Measurements from ENCODE around the gene AGPAT4. TPM values are rescaled to one million over a fixed set of nuclear protein-coding genes. Genes with fewer than 3 reads are reported as not detected.

Gene AGPAT4
- total and polyA plus RNA-seq, 2 experiments from 2014 or later = 3.0 to 3.9 TPM

DNA sequence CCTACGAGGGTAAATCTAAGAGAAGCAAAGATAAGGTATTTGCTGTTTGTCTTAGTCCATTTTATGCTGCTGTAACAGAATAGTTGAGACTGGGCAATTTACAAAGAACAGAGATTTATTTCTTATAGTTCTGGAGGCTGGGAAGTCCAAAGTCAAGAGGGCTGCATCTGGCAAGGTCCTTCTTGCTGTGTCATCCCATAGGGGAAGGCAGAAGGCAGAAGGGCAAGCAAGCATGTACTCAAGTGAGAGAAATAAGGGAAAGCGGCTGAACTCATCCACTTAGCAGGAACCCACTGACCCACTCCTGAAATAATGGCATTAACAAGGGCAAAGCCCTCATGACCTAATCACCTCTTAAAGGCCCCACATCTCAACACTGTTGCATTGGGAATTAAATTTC lies 102.7 kb downstream of the AGPAT4 start:
- H4K20me1 ChIP-seq (ENCODE audit: insufficient read depth) = no peaks in the 10 kb centered on the region

DNA sequence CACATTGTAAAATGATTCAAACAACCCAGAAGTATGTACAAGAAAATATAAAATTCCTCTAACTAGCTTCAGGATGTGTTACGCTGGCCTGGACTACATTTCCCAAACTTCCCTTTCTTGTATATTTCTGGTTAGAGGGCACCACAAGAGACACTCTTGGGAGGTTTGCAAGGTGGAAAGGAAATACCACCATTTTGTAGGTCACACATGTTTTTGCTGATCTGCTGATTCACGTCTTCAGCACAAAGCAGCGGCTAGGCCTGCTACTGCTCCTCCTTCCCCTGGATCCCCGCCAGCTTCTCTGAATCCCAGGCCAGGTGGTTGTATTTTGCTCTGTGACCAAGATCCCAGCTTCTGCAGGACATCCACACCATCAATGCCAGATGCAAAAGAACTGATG lies 104.2 kb downstream of the AGPAT4 start:
- Histone ChIP-seq H3K9ac (no peak overlapping the region), H3K9me2 (ENCODE audit: insufficient read depth) (no peaks in the 10 kb centered on the region), H3K36me3 (ENCODE audit: low read depth) (0 out of 2 replicates have a peak, but pooled peaks cover 3% of the 10 kb centered on the region), H3K27me3 (replicated peaks; ENCODE audit: insufficient read depth) (no peaks in the 10 kb centered on the region), H3F3A (ENCODE audit: insufficient read depth) (peaks cover 18% of the 10 kb centered on the region), H2AFZ (no peak overlapping the region), H3K4me3 (no peak overlapping the region), H3K4me2 (ENCODE audit: unreplicated experiment) (no peak overlapping the region), H4K20me1 (ENCODE audit: insufficient read depth) (no peaks in the 10 kb centered on the region), H3K79me2 (ENCODE audit: insufficient read depth) (peaks cover 14% of the 10 kb centered on the region; the same call in 1 of the 2 replicates), H3K4me1 (ENCODE audit: insufficient read depth) (peaks cover 20% of the 10 kb centered on the region), H3K9me3 (ENCODE audit: low read depth) (no peaks in the 10 kb centered on the region), H3K27ac (no peak overlapping the region)
- no peak for TF ChIP-seq EZH2 (IDR thresholded peaks at IDR 0.05; ENCODE audit: insufficient read depth, poor library complexity, severe bottlenecking)
- TF ChIP-seq EZH2phosphoT487 (IDR thresholded peaks at IDR 0.05; ENCODE audit: insufficient read depth, low read depth) = no peak
- DNase-seq = peak; percentile 64
- in situ Hi-C loops (cut with MboI) = loop anchor here (10.0 kb wide), 1 partner anchor 195 kb away; no protein-coding TSS in a partner anchor
- WGBS, 2 experiments (ENCODE audit: low coverage in 1 of 2, low lambda C conversion rate in 2 of 2, missing lambda C conversion rate in 2 of 2) = 71 to 86% methylated on average over 4 of the region's 4 CpGs

More for the DNA sequence above, 102.7 kb downstream of the AGPAT4 start:
- no peaks in the 10 kb centered on the region for H3K9me2 ChIP-seq (ENCODE audit: insufficient read depth)
- no peaks in the 10 kb centered on the region for H3K27me3 ChIP-seq (replicated peaks; ENCODE audit: insufficient read depth)
- H3K4me1 ChIP-seq (ENCODE audit: insufficient read depth) = peaks cover 20% of the 10 kb centered on the region
- in situ Hi-C loops (cut with MboI) = no loop called here
- no peak for DNase-seq
- H3K4me2 ChIP-seq (ENCODE audit: unreplicated experiment) = no peak overlapping the region
- no peaks in the 10 kb centered on the region for H3K9me3 ChIP-seq (ENCODE audit: low read depth)
- no peak overlapping the region for H3K4me3 ChIP-seq
- peaks cover 18% of the 10 kb centered on the region for H3F3A ChIP-seq (ENCODE audit: insufficient read depth)
- peaks cover 14% of the 10 kb centered on the region; the same call in 1 of the 2 replicates for H3K79me2 ChIP-seq (ENCODE audit: insufficient read depth)
- no peak overlapping the region for H2AFZ ChIP-seq
- no peaks in the 10 kb centered on the region for H3K36me3 ChIP-seq (ENCODE audit: low read depth)
- 95 to 100% methylated on average over 2 of the region's 2 CpGs for WGBS, 2 experiments (ENCODE audit: low coverage in 1 of 2, low lambda C conversion rate in 2 of 2, missing lambda C conversion rate in 2 of 2)
- H3K27ac ChIP-seq = no peak overlapping the region
- H3K9ac ChIP-seq = no peak overlapping the region
- no peak for TF ChIP-seq EZH2phosphoT487 (IDR thresholded peaks at IDR 0.05; ENCODE audit: insufficient read depth, low read depth)
- no peak for TF ChIP-seq EZH2 (IDR thresholded peaks at IDR 0.05; ENCODE audit: insufficient read depth, poor library complexity, severe bottlenecking)

DNA sequence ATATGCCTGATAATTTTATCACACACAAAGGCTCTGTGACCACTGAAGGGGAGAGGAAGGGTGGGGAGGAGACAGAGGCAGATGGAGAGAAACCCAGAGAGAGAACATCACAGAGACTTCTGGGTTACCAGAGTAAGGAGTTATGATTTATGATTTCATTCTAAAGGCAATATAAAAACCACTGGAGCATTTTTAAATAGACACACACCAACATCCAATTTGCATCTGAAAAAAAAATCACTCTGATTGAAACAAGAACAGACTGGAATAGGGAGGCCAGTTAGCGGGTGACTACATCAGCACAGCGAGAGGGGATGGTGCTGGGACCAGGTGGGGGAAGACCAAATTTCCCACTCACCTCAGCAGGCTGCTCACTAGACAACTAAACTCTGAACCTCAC lies 104.8 kb downstream of the AGPAT4 start:
- in situ Hi-C loops (cut with MboI) = loop anchor here (10.0 kb wide), 1 partner anchor 196 kb away; no protein-coding TSS in a partner anchor
- peaks cover 14% of the 10 kb centered on the region; the same call in 1 of the 2 replicates for H3K79me2 ChIP-seq (ENCODE audit: insufficient read depth)
- H3F3A ChIP-seq (ENCODE audit: insufficient read depth) = peaks cover 18% of the 10 kb centered on the region
- H3K4me3 ChIP-seq = no peak overlapping the region
- H3K27me3 ChIP-seq (replicated peaks; ENCODE audit: insufficient read depth) = no peaks in the 10 kb centered on the region
- 84 to 90% methylated on average over 2 of the region's 2 CpGs for WGBS, 2 experiments (ENCODE audit: low coverage in 1 of 2, low lambda C conversion rate in 2 of 2, missing lambda C conversion rate in 2 of 2)
- H3K4me1 ChIP-seq (ENCODE audit: insufficient read depth) = peaks cover 20% of the 10 kb centered on the region
- peak overlapping the region; percentile 61 for H3K27ac ChIP-seq
- no peaks in the 10 kb centered on the region for H4K20me1 ChIP-seq (ENCODE audit: insufficient read depth)
- H3K4me2 ChIP-seq (ENCODE audit: unreplicated experiment) = peak overlapping the region; percentile 25
- H3K9me3 ChIP-seq (ENCODE audit: low read depth) = no peaks in the 10 kb centered on the region
- DNase-seq = no peak
- TF ChIP-seq EZH2 (IDR thresholded peaks at IDR 0.05; ENCODE audit: insufficient read depth, poor library complexity, severe bottlenecking) (no peak), EZH2phosphoT487 (IDR thresholded peaks at IDR 0.05; ENCODE audit: insufficient read depth, low read depth) (no peak)
- no peaks in the 10 kb centered on the region for H3K9me2 ChIP-seq (ENCODE audit: insufficient read depth)
- H3K9ac ChIP-seq = peak overlapping the region; percentile 33
- 0 out of 2 replicates have a peak, but pooled peaks cover 3% of the 10 kb centered on the region for H3K36me3 ChIP-seq (ENCODE audit: low read depth)
- no peak overlapping the region for H2AFZ ChIP-seq

DNA sequence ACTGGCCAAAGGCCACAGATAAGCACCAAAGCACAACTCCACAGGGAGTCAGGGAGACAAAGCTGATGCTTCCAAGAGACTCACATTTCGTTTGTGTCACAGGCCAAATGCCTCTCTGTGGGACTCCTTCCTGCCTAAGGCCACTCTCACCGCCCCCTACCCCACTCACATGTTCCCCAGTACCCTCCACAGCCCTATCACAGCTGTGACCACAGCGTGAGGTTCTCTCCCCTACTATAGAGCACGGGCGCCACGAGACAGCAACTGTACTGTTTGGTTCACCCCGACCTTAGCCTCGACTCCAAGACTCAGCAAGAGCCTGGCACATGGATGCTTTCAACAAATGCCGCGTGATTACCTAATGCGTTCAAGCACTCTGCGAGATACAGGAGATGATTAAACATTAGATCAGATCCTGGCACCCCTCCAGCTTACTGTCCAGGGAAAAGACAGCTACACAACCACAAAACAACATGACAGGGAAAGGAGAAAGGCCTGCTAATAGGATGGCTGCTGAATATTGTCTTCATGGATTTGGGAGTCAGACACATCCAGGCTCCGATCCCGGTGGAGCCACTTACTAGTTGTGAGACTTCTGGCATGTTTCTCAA lies 105.5 kb downstream of the AGPAT4 start:
- Histone ChIP-seq H4K20me1 (ENCODE audit: insufficient read depth) (no peaks in the 10 kb centered on the region), H3K9ac (peak overlapping the region; percentile 37), H3K27ac (peak overlapping the region; percentile 61), H3K9me2 (ENCODE audit: insufficient read depth) (no peaks in the 10 kb centered on the region), H2AFZ (no peak overlapping the region), H3K4me3 (no peak overlapping the region), H3K9me3 (ENCODE audit: low read depth) (no peaks in the 10 kb centered on the region), H3K4me2 (ENCODE audit: unreplicated experiment) (peak overlapping the region; percentile 25), H3K36me3 (ENCODE audit: low read depth) (0 out of 2 replicates have a peak, but pooled peaks cover 3% of the 10 kb centered on the region), H3K79me2 (ENCODE audit: insufficient read depth) (peaks cover 14% of the 10 kb centered on the region; the same call in 1 of the 2 replicates), H3F3A (ENCODE audit: insufficient read depth) (peaks cover 18% of the 10 kb centered on the region), H3K4me1 (ENCODE audit: insufficient read depth) (peaks cover 20% of the 10 kb centered on the region), H3K27me3 (replicated peaks; ENCODE audit: insufficient read depth) (no peaks in the 10 kb centered on the region)
- peak; percentile 99 for DNase-seq
- TF ChIP-seq EZH2phosphoT487 (IDR thresholded peaks at IDR 0.05; ENCODE audit: insufficient read depth, low read depth) (no peak), EZH2 (IDR thresholded peaks at IDR 0.05; ENCODE audit: insufficient read depth, poor library complexity, severe bottlenecking) (no peak)
- in situ Hi-C loops (cut with MboI) = loop anchor here (10.0 kb wide), 1 partner anchor 196 kb away; no protein-coding TSS in a partner anchor
- WGBS, 2 experiments (ENCODE audit: low coverage in 1 of 2, low lambda C conversion rate in 2 of 2, missing lambda C conversion rate in 2 of 2) = 19 to 27% methylated on average over 14 of the region's 14 CpGs

All from GM23248 (cell line).